T-helper 17 cell (primary cell): ENCODE measurements around the gene SBK1. TPM values are rescaled to one million over a fixed set of nuclear protein-coding genes. Genes with fewer than 3 reads are reported as not detected.

ENCODE experiments used
- ATAC-seq: fragments of 150-1000 bp; cut with Tn5 transposase; 2 replicates; pipeline ENCODE4 v1.10.0; 2021; ENCODE audit warnings: mild to moderate bottlenecking, moderate library complexity
- DNase-seq, 3 donors: peaks; one replicate each; pipeline versions ENCODE4 v3.0.0 to v3.0.0-alpha.2; 2020 to 2021
- H3K9me3 ChIP-seq: one replicate; pipeline ENCODE4 v1.7.0; 2013; ENCODE audit warnings: low read length, mild to moderate bottlenecking; ENCODE audit not compliant: control insufficient read depth, poor library complexity, severe bottlenecking
- H3K27ac Mint-ChIP-seq: one replicate; pipeline ENCODE4 v1.8.0; 2022; ENCODE audit warnings: mild to moderate bottlenecking, moderate library complexity, mixed read lengths
- H3K27me3 Mint-ChIP-seq: one replicate; pipeline ENCODE4 v1.8.0; 2022; ENCODE audit warnings: mixed read lengths
- H3K36me3 Mint-ChIP-seq: one replicate; pipeline ENCODE4 v1.8.0; 2022; ENCODE audit warnings: low read depth, mixed read lengths
- H3K4me1 Mint-ChIP-seq: one replicate; pipeline ENCODE4 v1.8.0; 2022; ENCODE audit warnings: mild to moderate bottlenecking, mixed read lengths
- H3K4me3 Mint-ChIP-seq: one replicate; pipeline ENCODE4 v1.8.0; 2022; ENCODE audit warnings: mild to moderate bottlenecking, moderate library complexity, mixed read lengths
- total RNA-seq, 4 donors: library from RNA in 2 of 4; stranded (reverse) in 2 of 4; gene quantifications; one replicate each; pipeline ENCODE4 v1.2.3 and lab custom pipeline; 2022 to 2026

Gene SBK1
- total RNA-seq, 2 donors from 2014 or later, result 14.7 to 17.7 TPM

DNA sequence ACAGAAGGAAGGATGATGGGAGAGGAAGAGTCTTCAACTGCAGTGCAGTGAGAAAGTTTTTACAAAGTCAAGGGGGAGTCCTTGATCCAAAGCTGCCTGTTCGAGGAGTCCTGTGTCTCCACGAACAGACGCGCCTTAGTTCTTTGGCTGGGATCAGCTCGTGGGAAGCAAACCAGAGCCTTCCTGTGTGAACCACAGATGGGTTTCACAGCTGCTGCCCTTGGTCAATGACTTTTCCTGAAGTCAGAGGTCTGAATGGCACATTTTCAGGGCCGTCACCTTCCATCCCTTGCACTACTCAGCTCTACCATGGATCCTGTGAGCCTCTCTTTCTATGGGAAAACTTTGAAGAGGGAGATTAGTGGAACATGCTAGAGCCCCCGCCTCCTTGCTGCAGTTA, 4.2 kb upstream of the SBK1 start:
- Mint-ChIP-seq H3K4me1 (peaks cover 26% of the 10 kb centered on the region), H3K27me3 (no peaks in the 10 kb centered on the region), H3K36me3 (no peaks in the 10 kb centered on the region), H3K27ac (no peak overlapping the region), H3K4me3 (no peak overlapping the region)
- DNase-seq (no peak), ATAC-seq (no peak)
- H3K9me3 ChIP-seq, result no peaks in the 10 kb centered on the region

- Mint-ChIP-seq H3K27ac (no peak overlapping the region), H3K4me3 (no peak overlapping the region), H3K4me1 (peaks cover 28% of the 10 kb centered on the region), H3K36me3 (no peaks in the 10 kb centered on the region), H3K27me3 (no peaks in the 10 kb centered on the region)
- H3K9me3 ChIP-seq, result no peaks in the 10 kb centered on the region
- ATAC-seq (no peak), DNase-seq (no peak)
Observed at GRCh38 chr16:28289048-28289447, 3.3 kb upstream of the SBK1 start.

DNA sequence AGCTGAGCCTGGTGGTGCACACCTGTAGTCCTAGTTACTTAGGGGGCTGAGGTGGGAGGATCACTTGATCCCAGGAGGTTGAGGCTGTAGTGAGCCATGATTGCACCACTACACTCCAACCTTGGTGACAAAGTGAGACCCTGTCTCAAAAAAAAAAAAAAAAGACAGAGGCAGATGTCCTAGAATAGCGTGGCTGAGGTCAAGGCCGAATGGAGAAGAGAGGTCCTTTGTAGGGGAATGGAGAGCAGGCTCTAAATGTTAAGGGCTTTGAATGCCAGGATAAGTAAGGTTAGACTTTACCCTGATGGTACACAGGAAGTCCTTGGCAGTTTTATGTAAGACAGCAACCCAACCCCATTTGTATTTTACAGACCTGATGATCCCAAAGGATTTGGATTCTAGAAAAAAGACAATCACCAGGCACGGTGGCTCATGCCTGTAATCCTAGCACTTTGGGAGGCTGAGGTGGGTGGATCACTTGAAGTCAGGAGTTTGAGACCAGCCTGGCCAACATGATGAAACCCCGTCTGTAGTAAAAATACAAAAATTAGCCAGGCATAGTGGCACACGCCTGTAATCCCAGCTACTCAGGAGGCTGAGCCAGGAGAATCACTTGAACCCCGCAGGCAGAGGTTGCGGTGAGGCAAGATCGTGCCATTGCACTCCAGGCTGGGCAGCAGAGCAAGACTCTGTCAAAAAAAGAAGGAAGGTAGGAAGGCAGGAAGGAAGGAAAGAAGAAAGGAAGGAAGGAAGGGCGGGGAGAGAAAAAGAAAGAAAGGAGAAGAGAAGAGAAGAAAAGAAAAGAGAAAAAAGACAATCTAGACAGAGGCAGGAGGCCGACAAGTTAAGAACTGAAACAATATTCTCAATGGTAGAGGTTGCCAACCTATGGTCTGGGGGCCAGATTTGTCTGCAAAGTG, 2.1 kb upstream of the SBK1 start:
- Mint-ChIP-seq H3K27me3 (no peaks in the 10 kb centered on the region), H3K27ac (peak overlapping the region; percentile 11)
- DNase-seq, result no peak

DNA sequence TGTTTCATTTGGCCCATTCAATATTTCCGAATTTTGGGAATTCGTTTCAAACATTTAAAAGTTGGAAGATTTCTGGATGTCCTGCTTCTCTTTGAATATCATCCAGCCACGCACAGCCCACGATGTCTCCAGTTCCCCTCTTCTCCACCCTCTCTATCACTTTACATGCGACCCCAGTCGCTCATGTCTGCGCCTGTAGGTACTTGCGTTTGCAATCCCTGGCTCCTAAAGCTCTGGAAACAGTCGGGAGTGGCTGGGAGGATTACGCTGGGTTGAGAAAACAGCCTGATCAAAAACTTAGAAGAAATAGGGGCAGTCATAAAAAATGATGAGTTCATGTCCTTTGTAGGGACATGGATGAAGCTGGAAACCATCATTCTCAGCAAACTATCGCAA, 1.5 kb upstream of the SBK1 start:
- H3K36me3 Mint-ChIP-seq, result no peaks in the 10 kb centered on the region
- DNase-seq (no peak), ATAC-seq (no peak)
- H3K27ac Mint-ChIP-seq, result peak overlapping the region; percentile 11
- H3K4me1 Mint-ChIP-seq, result peaks cover 42% of the 10 kb centered on the region
- H3K9me3 ChIP-seq, result no peaks in the 10 kb centered on the region
- peak overlapping the region; percentile 88 for H3K4me3 Mint-ChIP-seq
- H3K27me3 Mint-ChIP-seq, result no peaks in the 10 kb centered on the region

More for the DNA sequence above, 2.1 kb upstream of the SBK1 start:
- H3K4me3 Mint-ChIP-seq, result peak overlapping the region; percentile 88
- H3K36me3 Mint-ChIP-seq, result no peaks in the 10 kb centered on the region
- H3K9me3 ChIP-seq, result no peaks in the 10 kb centered on the region
- ATAC-seq, result no peak
- peaks cover 37% of the 10 kb centered on the region for H3K4me1 Mint-ChIP-seq

GRCh38 chr16:28292731-28293600, 641 bp downstream of the SBK1 start:
- H3K9me3 ChIP-seq, result no peaks in the 10 kb centered on the region
- Mint-ChIP-seq H3K36me3 (no peaks in the 10 kb centered on the region), H3K4me1 (peaks cover 53% of the 10 kb centered on the region), H3K27me3 (no peaks in the 10 kb centered on the region), H3K4me3 (peak overlapping the region; percentile 91), H3K27ac (peak overlapping the region; percentile 41)
- DNase-seq (no peak), ATAC-seq (no peak)

DNA sequence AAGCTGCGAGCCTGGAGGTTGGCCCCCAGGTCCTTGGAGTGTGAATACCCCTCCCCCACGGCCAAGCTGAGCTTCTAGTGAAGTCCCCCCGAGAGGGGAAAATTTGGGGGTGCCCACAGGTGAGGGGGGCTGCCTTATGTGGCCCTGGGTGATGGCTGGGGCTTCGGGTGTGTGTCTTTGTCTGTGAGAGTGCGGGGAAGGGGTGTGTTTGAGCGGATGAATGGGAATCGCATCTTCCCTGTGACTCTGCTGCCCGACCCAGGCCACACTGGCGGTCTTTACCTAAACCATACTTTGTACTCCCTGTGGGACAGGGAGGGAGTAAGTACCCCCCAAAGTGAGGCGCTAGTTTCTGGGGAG, 1.3 kb downstream of the SBK1 start:
- Mint-ChIP-seq H3K4me1 (peaks cover 55% of the 10 kb centered on the region), H3K27ac (peak overlapping the region; percentile 41), H3K4me3 (peak overlapping the region; percentile 84), H3K27me3 (no peaks in the 10 kb centered on the region), H3K36me3 (no peaks in the 10 kb centered on the region)
- no peak for ATAC-seq
- H3K9me3 ChIP-seq, result no peaks in the 10 kb centered on the region
- DNase-seq, result no peak

DNA sequence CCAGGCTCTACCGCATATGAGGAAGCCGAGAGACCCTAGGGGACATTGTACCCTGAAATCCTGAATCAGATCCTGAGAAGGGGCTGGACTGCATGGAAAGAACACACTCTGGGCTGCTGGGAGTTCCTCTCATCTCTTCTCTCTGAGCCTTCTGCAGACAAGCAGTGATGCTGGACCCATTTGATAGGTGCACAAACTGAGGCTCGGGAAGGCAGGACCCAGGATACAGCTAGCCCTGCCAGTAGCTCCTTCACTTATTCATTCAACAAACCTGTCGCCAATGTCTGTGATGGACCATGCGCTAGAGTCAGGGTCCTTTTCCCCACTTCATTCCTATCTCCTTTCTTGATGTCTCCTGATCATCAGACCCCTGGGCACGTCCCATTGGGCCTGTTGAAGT, 1.9 kb downstream of the SBK1 start:
- no peaks in the 10 kb centered on the region for H3K9me3 ChIP-seq
- ATAC-seq (no peak), DNase-seq (no peak)
- Mint-ChIP-seq H3K27me3 (no peaks in the 10 kb centered on the region), H3K36me3 (no peaks in the 10 kb centered on the region), H3K4me1 (peaks cover 50% of the 10 kb centered on the region), H3K4me3 (peak overlapping the region; percentile 84), H3K27ac (peak overlapping the region; percentile 41)

DNA sequence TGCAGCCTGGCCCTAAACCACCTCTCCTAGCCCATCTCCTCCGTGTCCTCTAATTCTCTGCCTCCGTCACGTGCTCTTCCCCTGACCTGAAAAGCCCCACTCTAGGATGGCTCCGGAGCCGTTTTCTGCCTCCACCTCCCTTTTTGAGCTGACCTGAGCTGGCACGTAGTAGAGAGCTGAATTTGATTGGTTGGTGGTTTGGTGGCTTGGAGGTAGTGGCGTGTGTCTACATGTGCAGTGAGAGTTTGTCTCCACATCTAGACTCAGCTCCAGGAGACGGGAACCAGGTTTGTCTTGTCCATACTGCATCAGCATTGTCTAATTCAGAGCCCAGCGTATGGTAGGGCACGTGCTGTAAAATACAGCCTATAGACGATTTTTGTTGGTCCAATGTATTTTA, 3.0 kb downstream of the SBK1 start:
- H3K4me1 Mint-ChIP-seq, result peaks cover 50% of the 10 kb centered on the region
- H3K36me3 Mint-ChIP-seq, result peaks cover 4% of the 10 kb centered on the region
- no peaks in the 10 kb centered on the region for H3K9me3 ChIP-seq
- H3K4me3 Mint-ChIP-seq, result peak overlapping the region; percentile 84
- peak overlapping the region; percentile 61 for H3K27ac Mint-ChIP-seq
- H3K27me3 Mint-ChIP-seq, result no peaks in the 10 kb centered on the region
- no peak for ATAC-seq
- DNase-seq, result no peak

DNA sequence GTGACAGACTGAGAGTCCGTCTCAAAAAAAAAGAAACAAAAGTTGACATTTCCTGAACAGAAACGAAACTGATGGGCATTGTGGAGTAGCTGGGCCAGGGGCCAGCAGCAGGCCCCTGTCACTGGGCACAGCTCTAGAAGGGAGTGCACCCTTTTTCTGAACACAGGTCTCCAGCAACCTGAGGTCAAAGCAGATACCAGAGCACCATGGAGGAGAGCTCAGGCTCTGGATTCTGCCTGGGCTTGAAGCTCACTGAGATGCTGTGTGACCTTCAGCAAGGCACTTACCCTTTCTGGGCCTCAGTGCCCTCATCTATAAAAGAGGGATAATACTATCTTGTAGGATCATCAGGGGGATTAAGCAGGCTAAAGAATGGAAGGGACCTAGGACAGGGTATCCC, 5.0 kb downstream of the SBK1 start:
- peaks cover 52% of the 10 kb centered on the region for H3K4me1 Mint-ChIP-seq

DNA sequence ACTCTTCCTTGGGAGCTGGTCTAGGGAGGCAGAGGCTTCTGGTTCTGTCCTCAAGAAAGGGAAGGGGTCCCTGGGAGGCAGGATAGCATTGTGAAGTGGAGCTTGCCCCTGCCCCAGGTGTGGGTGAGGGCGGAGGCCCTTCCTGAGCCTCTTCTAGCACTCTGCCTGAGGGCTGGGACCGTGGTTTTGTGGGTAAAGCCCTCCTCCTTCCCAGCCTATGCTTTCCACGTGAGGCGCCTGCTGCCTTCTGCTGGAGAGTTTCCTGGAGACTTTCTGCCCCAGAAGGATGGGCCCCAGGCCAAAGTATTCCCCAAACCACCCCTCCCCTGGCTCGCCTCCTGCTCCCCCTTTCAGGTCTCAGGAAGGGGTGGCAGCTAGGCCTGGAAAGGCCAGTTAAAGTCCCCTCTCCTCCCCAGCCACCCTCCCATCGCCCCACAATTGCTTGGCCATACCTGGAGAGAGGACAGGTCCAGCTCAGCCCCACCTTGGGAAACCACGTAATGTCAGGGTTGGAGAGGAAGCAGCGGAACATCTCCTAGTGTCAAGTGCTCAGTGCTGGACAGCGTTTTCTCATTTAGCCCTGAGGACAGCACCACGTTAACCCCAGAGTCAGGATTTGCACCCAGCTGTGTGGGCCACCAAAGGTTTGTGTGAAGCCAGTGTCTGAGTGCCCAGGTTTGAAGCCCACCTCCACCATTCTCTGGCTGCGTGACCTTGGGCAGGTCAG, 5.6 kb downstream of the SBK1 start:
- H3K9me3 ChIP-seq, result no peaks in the 10 kb centered on the region
- H3K27me3 Mint-ChIP-seq, result no peaks in the 10 kb centered on the region
- peaks cover 4% of the 10 kb centered on the region for H3K36me3 Mint-ChIP-seq
- peak overlapping the region; percentile 84 for H3K27ac Mint-ChIP-seq
- H3K4me3 Mint-ChIP-seq, result peak overlapping the region; percentile 81
- ATAC-seq (peak; percentile 65), DNase-seq (no peak)
- H3K4me1 Mint-ChIP-seq, result peaks cover 56% of the 10 kb centered on the region

More for the DNA sequence above, 5.0 kb downstream of the SBK1 start:
- H3K9me3 ChIP-seq, result no peaks in the 10 kb centered on the region
- Mint-ChIP-seq H3K27ac (peak overlapping the region; percentile 84), H3K27me3 (no peaks in the 10 kb centered on the region), H3K4me3 (peak overlapping the region; percentile 81), H3K36me3 (peaks cover 4% of the 10 kb centered on the region)
- no peak for ATAC-seq
- DNase-seq, result no peak

DNA sequence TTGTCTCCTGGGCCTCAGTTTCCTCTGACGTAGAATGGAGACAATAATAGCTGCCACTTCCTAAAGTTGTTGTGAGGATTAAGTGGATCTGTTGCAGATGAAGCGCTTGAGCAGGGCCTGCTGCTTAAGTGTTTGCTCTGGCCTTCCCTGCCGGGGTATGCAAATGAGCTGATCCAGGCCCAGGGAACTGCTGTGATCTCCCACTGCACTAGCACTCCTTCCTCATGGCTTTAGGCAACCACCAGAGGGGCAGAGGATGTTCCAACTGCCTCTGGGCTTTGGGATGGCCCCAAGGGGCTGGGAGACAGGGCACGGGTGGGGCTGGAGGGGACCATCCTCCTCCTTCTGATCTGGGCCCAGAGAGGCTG, 6.2 kb downstream of the SBK1 start:
- H3K36me3 Mint-ChIP-seq, result peaks cover 4% of the 10 kb centered on the region
- H3K4me3 Mint-ChIP-seq, result peak overlapping the region; percentile 81
- H3K9me3 ChIP-seq, result no peaks in the 10 kb centered on the region
- peaks cover 58% of the 10 kb centered on the region for H3K4me1 Mint-ChIP-seq
- no peaks in the 10 kb centered on the region for H3K27me3 Mint-ChIP-seq
- no peak overlapping the region for H3K27ac Mint-ChIP-seq
- no peak for ATAC-seq
- no peak for DNase-seq

DNA sequence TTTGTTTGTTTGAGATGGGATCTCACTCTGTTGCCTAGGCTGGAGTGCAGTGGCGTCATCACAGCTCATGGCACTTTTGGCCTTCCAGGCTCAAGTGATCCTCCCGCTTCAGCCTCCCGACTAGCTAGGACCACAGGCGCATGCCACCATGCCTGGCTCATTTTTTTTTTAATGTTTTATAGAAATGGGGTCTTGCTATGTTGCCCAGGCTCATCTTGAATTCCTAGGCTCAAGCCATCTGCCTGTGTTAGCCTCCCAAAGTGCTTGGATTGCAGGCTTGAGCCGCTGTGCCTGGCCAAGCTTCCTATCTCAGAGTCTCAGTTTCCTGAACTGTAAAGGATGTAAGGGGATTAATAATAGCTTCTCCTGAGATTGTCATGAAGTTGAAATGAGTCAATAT, 8.0 kb downstream of the SBK1 start:
- H3K36me3 Mint-ChIP-seq, result peaks cover 7% of the 10 kb centered on the region
- H3K27me3 Mint-ChIP-seq, result no peaks in the 10 kb centered on the region
- ATAC-seq (no peak), DNase-seq (no peak)
- no peaks in the 10 kb centered on the region for H3K9me3 ChIP-seq
- H3K4me1 Mint-ChIP-seq, result peaks cover 52% of the 10 kb centered on the region
- peak overlapping the region; percentile 63 for H3K27ac Mint-ChIP-seq
- H3K4me3 Mint-ChIP-seq, result no peak overlapping the region

DNA sequence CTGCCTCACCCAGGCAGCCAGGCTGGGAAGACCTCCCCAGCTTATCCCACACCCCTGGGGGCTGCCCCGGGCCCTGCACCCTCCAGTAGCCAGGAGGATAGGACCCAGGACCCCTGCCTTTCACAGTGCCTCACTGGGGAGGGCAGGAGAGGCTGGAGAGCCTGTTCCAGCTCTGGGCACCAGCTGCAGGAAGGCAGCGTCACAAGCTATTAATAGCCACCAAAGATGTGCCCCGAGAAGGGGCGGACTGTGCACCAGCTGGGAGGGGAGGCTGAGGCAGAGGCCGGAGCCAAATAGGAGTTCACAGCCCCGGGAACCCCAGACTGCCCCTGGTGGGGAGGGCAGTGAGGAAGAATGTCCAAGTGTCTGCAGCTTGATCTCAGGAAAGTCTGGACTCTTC, 8.8 kb downstream of the SBK1 start:
- H3K27me3 Mint-ChIP-seq, result no peaks in the 10 kb centered on the region
- H3K27ac Mint-ChIP-seq, result peak overlapping the region; percentile 63
- H3K36me3 Mint-ChIP-seq, result peaks cover 7% of the 10 kb centered on the region
- ATAC-seq (no peak), DNase-seq (no peak)
- peaks cover 53% of the 10 kb centered on the region for H3K4me1 Mint-ChIP-seq
- no peaks in the 10 kb centered on the region for H3K9me3 ChIP-seq
- H3K4me3 Mint-ChIP-seq, result no peak overlapping the region
